ENCODE results near the gene IFT74.

The IFT74 gene

DNA sequence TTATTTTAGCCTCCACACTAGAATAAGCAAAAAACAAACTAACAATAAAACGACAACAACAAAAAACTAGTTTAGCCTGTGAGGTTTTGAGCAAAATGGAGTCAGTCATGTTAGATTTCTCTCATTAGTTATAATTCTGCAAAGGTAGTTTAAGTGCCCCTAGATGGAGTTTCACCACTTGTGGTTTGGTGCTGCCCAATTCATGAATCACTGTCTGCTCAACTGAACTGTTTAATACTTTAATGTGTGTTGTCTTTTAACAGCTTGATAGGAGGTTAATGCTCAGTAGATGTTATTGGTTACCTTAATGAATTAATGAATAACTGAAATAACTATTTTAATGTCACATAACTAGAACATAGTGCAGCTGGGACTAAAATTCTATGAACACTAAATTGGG, 5.7 kb upstream of the IFT74 start:
- H3K27ac Mint-ChIP-seq: no peak overlapping the region
- no peak overlapping the region for H3K4me3 Mint-ChIP-seq

DNA sequence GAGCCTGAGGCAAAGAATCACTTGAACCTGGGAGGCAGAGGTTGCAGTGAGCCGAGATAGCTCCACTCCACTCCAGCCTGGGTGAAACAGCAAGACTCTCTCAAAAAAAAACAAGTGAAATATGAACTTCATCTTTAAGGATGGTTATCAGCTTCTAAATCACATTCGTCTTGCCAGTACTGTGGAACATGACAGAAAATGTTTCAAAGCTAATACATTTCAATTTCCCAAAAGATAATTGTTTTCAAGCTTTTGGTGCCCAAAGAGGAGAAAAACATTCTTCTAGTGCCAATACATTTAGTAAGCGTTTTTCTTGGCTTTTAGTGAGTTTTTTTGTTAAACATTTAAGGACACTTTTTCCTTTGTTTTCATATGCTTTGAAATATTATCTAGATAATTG, 4.4 kb upstream of the IFT74 start:
- Mint-ChIP-seq H3K4me3 (no peak overlapping the region), H3K27ac (no peak overlapping the region), H3K4me1 (ENCODE audit: low read depth) (peaks cover 36% of the 10 kb centered on the region), H3K9me3 (no peaks in the 10 kb centered on the region), H3K36me3 (ENCODE audit: low read depth) (peaks cover 2% of the 10 kb centered on the region), H3K27me3 (ENCODE audit: low read depth) (no peaks in the 10 kb centered on the region)

More for the DNA sequence above, 5.7 kb upstream of the IFT74 start:
- Mint-ChIP-seq H3K9me3 (no peaks in the 10 kb centered on the region), H3K4me1 (ENCODE audit: low read depth) (peaks cover 37% of the 10 kb centered on the region), H3K36me3 (ENCODE audit: low read depth) (peaks cover 5% of the 10 kb centered on the region), H3K27me3 (ENCODE audit: low read depth) (no peaks in the 10 kb centered on the region)

DNA sequence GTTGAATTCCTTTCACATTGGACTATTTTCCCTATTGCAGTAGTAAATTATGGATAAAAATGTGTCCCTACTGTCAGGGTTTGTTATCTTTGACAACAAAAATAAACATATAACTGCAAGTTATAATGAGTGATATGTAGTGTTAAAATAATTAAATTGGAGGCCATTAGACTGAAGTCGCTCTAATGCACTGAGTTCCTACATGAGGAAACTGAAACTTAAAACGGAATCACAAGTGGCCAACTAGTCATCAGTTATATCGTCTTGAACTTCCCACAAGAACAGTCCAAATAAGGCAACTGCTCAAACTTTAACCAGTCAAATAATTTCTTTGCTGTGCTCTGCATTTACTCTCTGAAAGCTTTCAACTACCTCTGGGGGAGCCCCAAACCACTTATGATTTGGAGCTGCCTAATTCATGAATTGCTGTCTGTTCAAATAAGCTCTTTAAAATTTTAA, 2.1 kb upstream of the IFT74 start:
- Mint-ChIP-seq H3K4me3 (peak overlapping the region; percentile 14), H3K27me3 (ENCODE audit: low read depth) (no peaks in the 10 kb centered on the region), H3K27ac (peak overlapping the region; percentile 55), H3K4me1 (ENCODE audit: low read depth) (peaks cover 29% of the 10 kb centered on the region), H3K9me3 (no peaks in the 10 kb centered on the region), H3K36me3 (ENCODE audit: low read depth) (peaks cover 4% of the 10 kb centered on the region)

DNA sequence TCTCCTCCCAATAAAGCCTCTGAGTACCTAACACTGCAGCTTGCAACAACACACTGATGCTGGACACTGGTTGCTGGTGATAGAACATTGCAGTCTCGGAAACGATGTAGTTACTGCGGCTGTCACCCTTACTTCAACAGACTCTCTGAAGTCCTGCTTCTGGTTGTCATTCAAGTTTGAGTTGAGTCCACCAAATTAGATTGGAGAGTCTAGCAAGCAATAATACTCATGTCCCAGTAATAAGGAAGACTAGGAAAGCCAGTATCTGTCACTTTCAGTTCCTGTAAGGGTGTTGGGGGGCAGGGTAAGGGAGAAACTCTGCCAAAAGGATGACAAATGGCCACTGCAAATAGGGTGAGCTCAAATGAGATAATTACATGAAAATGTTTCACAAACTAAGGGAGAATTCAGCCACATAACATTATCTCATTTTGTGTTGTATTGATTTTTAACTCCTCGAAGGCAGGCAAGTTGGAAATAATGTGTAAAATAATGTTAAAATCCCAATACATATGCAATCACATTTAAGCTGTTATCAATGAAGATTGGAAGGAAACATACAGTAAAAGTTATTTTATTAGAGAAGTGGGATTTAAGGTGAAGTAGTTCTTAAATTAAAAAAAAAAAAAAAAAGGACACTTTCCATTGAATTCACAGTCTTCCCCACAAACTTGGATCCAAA, 849 bp upstream of the IFT74 start:
- no peaks in the 10 kb centered on the region for H3K9me3 Mint-ChIP-seq
- H3K27ac Mint-ChIP-seq: peak overlapping the region; percentile 92
- H3K27me3 Mint-ChIP-seq (ENCODE audit: low read depth): no peaks in the 10 kb centered on the region
- peaks cover 4% of the 10 kb centered on the region for H3K36me3 Mint-ChIP-seq (ENCODE audit: low read depth)
- H3K4me1 Mint-ChIP-seq (ENCODE audit: low read depth): peaks cover 25% of the 10 kb centered on the region
- peak overlapping the region; percentile 85 for H3K4me3 Mint-ChIP-seq

DNA sequence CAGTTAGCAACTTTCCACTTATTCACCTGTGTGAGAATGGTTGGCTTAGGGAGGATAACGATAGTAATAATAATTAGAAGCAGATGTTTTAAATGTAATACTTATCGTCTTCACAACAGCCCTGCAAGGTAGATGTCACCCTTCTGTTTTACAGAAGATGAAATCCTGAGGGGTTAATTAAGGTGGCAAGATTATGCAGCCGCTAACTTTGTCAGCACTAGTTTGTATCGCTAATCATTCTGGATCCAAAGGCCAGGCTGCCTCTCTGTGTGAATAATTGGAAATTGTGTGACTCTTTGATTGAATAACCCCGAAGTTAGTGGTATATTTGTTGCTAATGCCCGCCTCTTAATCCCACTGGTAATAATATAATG, 635 bp downstream of the IFT74 start:
- Mint-ChIP-seq H3K4me1 (ENCODE audit: low read depth) (peaks cover 28% of the 10 kb centered on the region), H3K36me3 (ENCODE audit: low read depth) (peaks cover 6% of the 10 kb centered on the region), H3K4me3 (peak overlapping the region; percentile 85), H3K27me3 (ENCODE audit: low read depth) (no peaks in the 10 kb centered on the region), H3K9me3 (no peaks in the 10 kb centered on the region), H3K27ac (peak overlapping the region; percentile 92)

DNA sequence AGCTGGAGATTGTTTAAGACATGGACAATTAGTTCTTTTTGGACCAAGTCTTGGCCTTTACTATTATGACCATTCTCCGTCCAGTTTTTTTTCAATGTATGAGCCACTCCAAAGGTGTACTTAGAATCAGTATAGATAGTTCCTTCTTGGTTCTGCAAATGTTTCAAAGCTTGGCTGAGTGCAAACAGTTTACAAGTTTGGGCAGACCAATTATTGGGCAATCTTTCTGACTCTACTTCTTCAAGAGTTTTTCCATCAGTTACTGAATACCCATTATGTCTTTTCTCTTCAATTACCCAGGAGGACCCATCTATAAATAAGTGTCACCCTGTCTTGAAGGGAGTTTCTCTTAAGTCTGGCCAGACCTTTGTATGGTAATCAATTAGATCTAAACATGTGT, 15.5 kb downstream of the IFT74 start:
- H3K27me3 Mint-ChIP-seq (ENCODE audit: low read depth): no peaks in the 10 kb centered on the region
- no peak overlapping the region for H3K27ac Mint-ChIP-seq
- H3K9me3 Mint-ChIP-seq: no peaks in the 10 kb centered on the region
- H3K36me3 Mint-ChIP-seq (ENCODE audit: low read depth): peaks cover 3% of the 10 kb centered on the region
- no peak overlapping the region for H3K4me3 Mint-ChIP-seq
- H3K4me1 Mint-ChIP-seq (ENCODE audit: low read depth): no peaks in the 10 kb centered on the region

DNA sequence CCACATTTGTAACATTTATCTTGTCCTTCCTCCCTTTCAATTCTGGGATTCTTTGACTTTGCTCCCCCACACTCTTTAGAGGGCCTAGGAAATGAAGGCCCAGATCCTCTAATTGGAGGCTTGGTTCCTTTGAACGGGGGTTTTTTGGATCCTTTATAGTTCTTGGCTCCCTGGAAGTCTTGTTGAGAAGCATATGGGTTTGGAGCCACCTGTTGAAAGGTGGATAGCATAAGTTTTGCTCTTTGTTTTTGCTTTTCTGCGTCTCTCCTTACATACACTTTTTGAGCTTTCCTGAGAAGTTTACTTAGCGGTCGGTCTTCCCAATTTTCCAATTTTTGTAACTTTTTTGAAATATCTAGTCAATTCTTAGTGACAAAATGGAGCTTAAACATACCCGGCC, 17.8 kb downstream of the IFT74 start:
- Mint-ChIP-seq H3K36me3 (ENCODE audit: low read depth) (no peaks in the 10 kb centered on the region), H3K27ac (no peak overlapping the region), H3K9me3 (no peaks in the 10 kb centered on the region), H3K4me1 (ENCODE audit: low read depth) (no peaks in the 10 kb centered on the region), H3K27me3 (ENCODE audit: low read depth) (no peaks in the 10 kb centered on the region), H3K4me3 (no peak overlapping the region)

DNA sequence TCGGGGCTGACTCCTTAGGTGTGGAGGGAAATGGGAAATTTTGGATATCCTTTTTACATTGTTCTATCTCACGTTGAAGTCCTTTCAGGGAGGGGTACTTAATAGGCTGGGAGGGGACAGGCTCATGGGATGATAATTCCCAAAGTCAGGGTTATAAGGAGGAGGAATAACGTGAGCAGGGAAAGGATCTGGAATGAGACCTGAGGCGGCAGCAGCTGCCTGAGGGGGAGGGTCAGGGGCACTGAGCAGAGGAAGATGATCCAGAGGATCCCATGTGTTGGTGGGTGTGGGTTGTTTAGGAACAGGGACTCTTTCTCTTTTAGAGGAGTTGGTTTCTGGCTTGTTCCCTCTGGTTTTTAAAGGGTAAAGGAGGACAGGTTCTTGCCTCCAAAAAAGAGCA, 18.7 kb downstream of the IFT74 start:
- Mint-ChIP-seq H3K9me3 (no peaks in the 10 kb centered on the region), H3K4me1 (ENCODE audit: low read depth) (no peaks in the 10 kb centered on the region), H3K4me3 (no peak overlapping the region), H3K27ac (no peak overlapping the region), H3K36me3 (ENCODE audit: low read depth) (no peaks in the 10 kb centered on the region), H3K27me3 (ENCODE audit: low read depth) (no peaks in the 10 kb centered on the region)

DNA sequence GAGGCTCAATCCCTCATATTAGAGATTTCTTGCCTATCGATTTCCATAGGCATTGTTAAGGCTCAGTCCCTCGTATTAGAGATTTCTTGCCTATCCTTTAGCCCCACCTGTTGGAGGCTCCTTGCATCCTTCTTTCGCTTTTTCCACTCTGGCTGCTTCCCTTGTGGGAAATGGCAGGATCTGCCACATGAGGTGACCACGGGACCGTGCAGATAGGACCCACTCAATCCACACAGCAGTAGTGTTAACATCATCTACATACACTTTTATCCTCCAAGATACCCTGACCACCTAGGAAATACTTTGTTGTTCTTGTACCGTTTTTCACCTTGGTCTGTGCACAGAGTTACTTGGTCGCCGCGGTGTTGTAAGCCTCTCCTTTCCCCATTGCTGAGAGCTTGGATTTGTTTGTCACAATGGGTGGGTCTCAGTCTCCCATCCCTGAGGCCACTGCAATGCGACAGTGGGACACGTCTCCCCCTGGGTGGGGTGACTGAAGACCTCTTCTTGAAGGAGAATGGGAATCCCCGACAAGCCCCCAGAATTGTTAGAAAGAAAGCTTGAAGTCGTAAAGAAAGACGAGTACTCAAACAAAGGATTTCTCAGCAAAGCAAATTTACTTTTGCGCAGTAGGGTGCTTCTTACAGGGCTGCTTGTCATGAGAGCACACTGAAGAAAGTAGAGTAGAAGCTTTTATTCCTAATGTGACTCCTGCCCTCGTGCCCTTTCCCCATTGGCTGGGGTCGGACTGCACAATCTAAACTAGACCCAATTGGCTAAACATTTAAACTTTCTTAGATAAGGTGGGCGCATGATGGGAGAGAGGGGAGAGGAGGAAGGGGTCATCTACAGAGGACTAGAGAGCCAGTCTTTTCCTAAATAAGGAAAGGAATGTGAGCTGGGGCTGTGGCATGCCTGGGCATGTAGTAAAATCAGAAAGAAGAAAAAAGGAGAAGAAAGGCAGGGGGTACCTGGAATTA, 19.8 kb downstream of the IFT74 start:
- Mint-ChIP-seq H3K4me3 (no peak overlapping the region), H3K9me3 (no peaks in the 10 kb centered on the region)

DNA sequence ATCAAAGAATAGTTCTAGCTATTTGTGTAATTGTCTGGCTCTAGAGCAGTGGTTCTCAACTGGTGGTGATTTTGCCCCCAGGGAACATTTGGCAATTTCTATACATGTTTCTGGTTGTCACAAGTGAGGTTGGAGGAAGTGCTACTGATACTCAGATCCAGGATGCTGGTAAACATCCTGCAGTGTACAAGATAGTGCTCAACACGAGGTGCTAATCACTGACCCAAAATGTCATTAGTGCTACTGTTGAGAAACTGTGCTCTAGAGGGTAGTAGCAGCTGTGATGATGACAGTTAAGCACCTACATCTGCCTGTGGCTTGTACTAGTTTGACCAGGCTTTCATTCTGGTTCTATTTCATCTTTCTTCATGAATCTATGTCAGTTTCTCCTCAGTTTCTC, 27.1 kb downstream of the IFT74 start:
- no peak overlapping the region for H3K27ac Mint-ChIP-seq
- H3K36me3 Mint-ChIP-seq (ENCODE audit: low read depth): peaks cover 5% of the 10 kb centered on the region
- no peaks in the 10 kb centered on the region for H3K4me1 Mint-ChIP-seq (ENCODE audit: low read depth)
- H3K9me3 Mint-ChIP-seq: no peaks in the 10 kb centered on the region
- no peaks in the 10 kb centered on the region for H3K27me3 Mint-ChIP-seq (ENCODE audit: low read depth)
- H3K4me3 Mint-ChIP-seq: no peak overlapping the region

More for the DNA sequence above, 19.8 kb downstream of the IFT74 start:
- Mint-ChIP-seq H3K27ac (no peak overlapping the region), H3K4me1 (ENCODE audit: low read depth) (no peaks in the 10 kb centered on the region), H3K27me3 (ENCODE audit: low read depth) (no peaks in the 10 kb centered on the region), H3K36me3 (ENCODE audit: low read depth) (no peaks in the 10 kb centered on the region)

DNA sequence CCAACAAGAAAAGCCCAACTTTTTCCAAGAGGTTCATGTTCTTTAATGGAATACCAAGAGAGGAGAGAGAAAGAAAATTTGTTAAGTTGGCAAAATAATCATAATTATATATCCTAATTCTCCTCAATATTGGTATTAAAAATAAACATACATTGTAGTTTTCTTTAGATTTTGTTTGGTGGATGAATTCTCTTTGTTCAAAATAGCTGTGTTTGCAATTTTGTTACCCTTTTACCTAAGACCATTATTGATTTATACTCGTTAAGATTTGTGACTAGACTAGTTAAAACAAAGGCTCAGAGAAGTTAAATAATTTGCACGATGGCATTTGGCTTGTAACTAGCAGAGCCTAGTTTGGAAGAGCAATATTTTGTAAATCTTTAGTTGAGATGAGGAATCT, 39.6 kb downstream of the IFT74 start:
- H3K4me1 Mint-ChIP-seq (ENCODE audit: low read depth): no peaks in the 10 kb centered on the region

DNA sequence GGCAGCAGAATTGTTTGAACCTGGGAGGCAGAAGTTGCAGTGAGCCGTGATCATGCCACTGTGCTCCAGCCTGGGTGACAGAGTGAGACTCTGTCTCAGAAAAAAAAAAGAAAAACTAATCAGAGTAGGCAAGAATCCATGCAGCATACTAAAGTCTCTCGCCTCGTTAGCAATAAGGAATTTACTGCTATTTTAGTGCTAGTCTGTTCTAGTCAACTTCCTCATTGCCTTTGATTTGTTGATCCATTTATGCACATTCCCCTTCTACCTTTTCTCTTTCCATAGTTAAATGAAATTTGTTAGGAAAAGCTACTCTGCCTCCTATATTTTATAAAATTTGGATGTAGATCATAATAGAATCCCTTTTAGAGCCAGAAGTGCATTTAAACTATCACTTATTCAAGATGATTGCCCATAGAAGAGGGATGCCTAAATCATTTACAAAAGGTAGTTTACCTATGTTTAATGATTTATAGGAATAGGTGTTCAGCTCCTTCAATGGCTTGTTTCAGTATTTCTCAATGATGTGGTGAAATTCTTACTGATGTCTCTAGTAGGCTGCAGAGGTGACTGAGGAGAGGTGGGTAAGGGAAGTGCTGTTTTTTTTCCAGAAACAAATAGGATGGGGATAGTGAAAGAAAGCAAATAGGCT, 47.3 kb downstream of the IFT74 start:
- no peak overlapping the region for H3K4me3 Mint-ChIP-seq

More for the DNA sequence above, 39.6 kb downstream of the IFT74 start:
- Mint-ChIP-seq H3K27ac (no peak overlapping the region), H3K4me3 (no peak overlapping the region), H3K27me3 (ENCODE audit: low read depth) (no peaks in the 10 kb centered on the region), H3K9me3 (no peaks in the 10 kb centered on the region), H3K36me3 (ENCODE audit: low read depth) (no peaks in the 10 kb centered on the region)

DNA sequence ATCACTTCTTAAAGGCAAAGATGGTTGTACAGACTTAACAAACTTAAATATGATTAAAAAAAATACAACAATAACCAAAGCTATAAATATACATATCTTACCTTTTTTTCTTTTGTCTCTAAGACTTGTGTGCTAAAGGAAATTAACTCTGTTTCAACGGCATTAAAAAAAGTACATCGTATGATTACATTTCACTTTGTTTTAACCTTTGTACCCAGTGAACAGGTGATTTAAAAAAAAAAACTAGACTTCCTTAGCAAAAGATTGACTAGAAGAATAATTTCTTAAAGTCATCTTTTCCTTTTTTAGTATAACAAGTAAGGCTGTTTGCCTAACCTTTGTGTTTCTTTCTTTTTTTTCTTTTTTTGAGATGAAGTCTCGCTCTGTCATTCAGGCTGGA, 49.3 kb downstream of the IFT74 start, which contains the start of gene LRRC19:
Gene LRRC19, minus strand, starts transcription at position 182 of the 400 bp plus-strand sequence. CDS start 5,978 bp downstream, outside the sequence.
- H3K4me1 Mint-ChIP-seq (ENCODE audit: low read depth): no peaks in the 10 kb centered on the region

More for the DNA sequence above, 47.3 kb downstream of the IFT74 start:
- Mint-ChIP-seq H3K27me3 (ENCODE audit: low read depth) (no peaks in the 10 kb centered on the region), H3K27ac (no peak overlapping the region), H3K4me1 (ENCODE audit: low read depth) (no peaks in the 10 kb centered on the region), H3K36me3 (ENCODE audit: low read depth) (no peaks in the 10 kb centered on the region), H3K9me3 (no peaks in the 10 kb centered on the region)

DNA sequence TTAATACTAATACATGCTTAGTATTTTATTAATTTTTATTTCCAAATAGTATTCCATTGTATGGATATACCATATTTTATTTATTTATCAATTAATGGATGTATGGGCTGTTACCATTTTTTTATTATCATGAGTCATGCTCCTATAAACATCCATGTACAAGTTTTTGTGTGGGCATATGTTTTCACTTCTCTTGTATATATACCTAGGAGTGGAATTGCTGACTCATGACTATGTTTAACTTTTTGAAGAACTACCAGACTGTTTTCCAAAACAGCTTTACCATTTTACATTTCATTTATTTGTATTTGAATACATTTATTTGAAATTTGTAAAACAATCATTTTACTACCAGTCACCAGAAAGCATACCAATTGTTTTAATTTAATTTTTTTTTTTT, 63.4 kb downstream of the IFT74 start:
- Mint-ChIP-seq H3K36me3 (ENCODE audit: low read depth) (peaks cover 8% of the 10 kb centered on the region), H3K9me3 (no peaks in the 10 kb centered on the region), H3K27me3 (ENCODE audit: low read depth) (no peaks in the 10 kb centered on the region), H3K27ac (no peak overlapping the region), H3K4me3 (no peak overlapping the region), H3K4me1 (ENCODE audit: low read depth) (no peaks in the 10 kb centered on the region)

More for the DNA sequence above, 49.3 kb downstream of the IFT74 start, which contains the start of gene LRRC19:
- Mint-ChIP-seq H3K36me3 (ENCODE audit: low read depth) (no peaks in the 10 kb centered on the region), H3K27me3 (ENCODE audit: low read depth) (no peaks in the 10 kb centered on the region), H3K9me3 (no peaks in the 10 kb centered on the region), H3K27ac (no peak within 1 kb of the TSS), H3K4me3 (no peak within 1 kb of the TSS)
